ENCODE data around the gene CRKL. TPM values are rescaled to one million over a fixed set of nuclear protein-coding genes. Genes with fewer than 3 reads are reported as not detected.

The CRKL gene
- polyA plus RNA-seq, 1 of the 3 experiments (the other 2 are of a cell fraction) = 9.6 TPM

- Histone ChIP-seq H3K9me3 (no peaks in the 10 kb centered on the region), H3K9ac (peak overlapping the region; percentile 78), H3K9me2 (no peaks in the 10 kb centered on the region), H2AFZ (ENCODE audit: low read depth) (peak overlapping the region; percentile 79; the same call in 1 of the 2 replicates), H3K27ac (ENCODE audit: low read depth in 2 of 2, low read length in 1 of 2) (peak overlapping the region; percentile 77 to 98), H3K36me3 (replicated peaks in 1 of 2; ENCODE audit: control insufficient read depth in 1 of 2, insufficient read depth in 2 of 2, low read length in 1 of 2) (peaks cover 2 to 12% of the 10 kb centered on the region in 2 experiments), H3K4me3 (ENCODE audit: low read depth in 2 of 2, low read length in 1 of 2) (peak overlapping the region; percentile 71 to 97), H3K4me2 (peak overlapping the region; percentile 95), H3K79me2 (ENCODE audit: insufficient read depth) (peaks cover 25% of the 10 kb centered on the region), H3F3A (replicated peaks; ENCODE audit: insufficient read depth) (no peaks in the 10 kb centered on the region), H3K27me3 (ENCODE audit: insufficient read depth) (no peaks in the 10 kb centered on the region), H4K20me1 (ENCODE audit: insufficient read depth) (no peaks in the 10 kb centered on the region), H3K4me1 (ENCODE audit: control insufficient read depth in 1 of 2, insufficient read depth in 2 of 2, low read depth in 1 of 2, low read length in 1 of 2) (peaks cover 6 to 24% of the 10 kb centered on the region in 2 experiments; a peak in 2 of 4 replicates)
- no peak for DNase-seq
- no peak for TF ChIP-seq TAF1 (IDR thresholded peaks at IDR 0.05; ENCODE audit: borderline replicate concordance, low read depth, low read length)
- ChIA-PET CTCF (interaction anchor here (0.7 to 3.6 kb wide), 9 partner anchors 8 to 95 kb away, joined by 3 to 12 read pairs (median 3); partner anchors contain the start of gene CRKL), POLR2A (interaction anchor here (0.9 to 1.8 kb wide), 7 partner anchors 9 to 95 kb away, joined by 3 to 13 read pairs (median 4); partner anchors contain the start of genes P2RX6 and THAP7)
- WGBS (ENCODE audit: low lambda C conversion rate) = 76% methylated on average over 10 of the region's 10 CpGs
Observed at GRCh38 chr22:20980938-20981722, 63.9 kb downstream of the CRKL start.

GRCh38 chr22:20981787-20982562 lies 64.8 kb downstream of the CRKL start, which contains the start of gene LZTR1:
LZTR1 (plus strand) TSS chr22:20982297; CDS start chr22:20982372, 75 bp downstream.
- no peaks in the 10 kb centered on the region for H3K27me3 ChIP-seq (ENCODE audit: insufficient read depth)
- DNase-seq = peak; percentile 94
- peaks cover 25% of the 10 kb centered on the region for H3K79me2 ChIP-seq (ENCODE audit: insufficient read depth)
- peak within 1 kb of the TSS; percentile 71 to 97 for H3K4me3 ChIP-seq (ENCODE audit: low read depth in 2 of 2, low read length in 1 of 2)
- H3K4me2 ChIP-seq = peak within 1 kb of the TSS; percentile 95
- peak within 1 kb of the TSS; percentile 78 for H3K9ac ChIP-seq
- H2AFZ ChIP-seq (ENCODE audit: low read depth) = peak within 1 kb of the TSS; percentile 79; the same call in 1 of the 2 replicates
- H3K27ac ChIP-seq (ENCODE audit: low read depth in 2 of 2, low read length in 1 of 2) = peak within 1 kb of the TSS; percentile 77 to 98
- ChIA-PET CTCF (interaction anchor here (0.7 to 3.6 kb wide), 16 partner anchors 9 to 178 kb away, joined by 3 to 12 read pairs (median 3); partner anchors contain the start of gene CRKL), POLR2A (interaction anchor here (0.6 to 1.8 kb wide), 17 partner anchors 9 to 96 kb away, joined by 3 to 13 read pairs (median 6); partner anchors contain the start of genes LRRC74B, P2RX6 and THAP7)
- H3F3A ChIP-seq (replicated peaks; ENCODE audit: insufficient read depth) = no peaks in the 10 kb centered on the region
- H3K36me3 ChIP-seq (replicated peaks in 1 of 2; ENCODE audit: control insufficient read depth in 1 of 2, insufficient read depth in 2 of 2, low read length in 1 of 2) = peaks cover 8 to 20% of the 10 kb centered on the region in 2 experiments
- H3K4me1 ChIP-seq (ENCODE audit: control insufficient read depth in 1 of 2, insufficient read depth in 2 of 2, low read depth in 1 of 2, low read length in 1 of 2) = peaks cover 6 to 24% of the 10 kb centered on the region in 2 experiments; a peak in 2 of 4 replicates
- no peaks in the 10 kb centered on the region for H3K9me3 ChIP-seq
- H3K9me2 ChIP-seq = no peaks in the 10 kb centered on the region
- 1% methylated on average over 29 of the region's 87 CpGs for WGBS (ENCODE audit: low lambda C conversion rate)
- no peaks in the 10 kb centered on the region for H4K20me1 ChIP-seq (ENCODE audit: insufficient read depth)
- TF ChIP-seq GABPA (IDR thresholded peaks at IDR 0.05; ENCODE audit: low read depth) (peak; percentile 76), NFIC (IDR thresholded peaks at IDR 0.05; ENCODE audit: borderline replicate concordance) (no peak), FOXJ3 (CRISPR knock-in tag; IDR thresholded peaks at IDR 0.05) (no peak), USF2 (IDR thresholded peaks at IDR 0.05; ENCODE audit: borderline replicate concordance, low read depth, low read length) (no peak), MAX (IDR thresholded peaks at IDR 0.05; ENCODE audit: low read depth) (peak; percentile 96), ELF1 (IDR thresholded peaks at IDR 0.05) (peak; percentile 62; the same call in 1 of the 2 replicates), RFX5 (IDR thresholded peaks at IDR 0.05; ENCODE audit: low read length) (no peak), TAF1 (IDR thresholded peaks at IDR 0.05; ENCODE audit: borderline replicate concordance, low read depth, low read length) (peak; percentile 61; the same call in 1 of the 2 replicates), MEF2A (IDR thresholded peaks at IDR 0.05; ENCODE audit: borderline replicate concordance, low read depth) (no peak), RAD21 (IDR thresholded peaks at IDR 0.05; ENCODE audit: low read length) (peak; percentile 54), REST (IDR thresholded peaks at IDR 0.05; ENCODE audit: low read depth, low read length) (no peak), MXI1 (IDR thresholded peaks at IDR 0.05; ENCODE audit: low read depth, low read length) (peak; percentile 63), SMC3 (IDR thresholded peaks at IDR 0.05; ENCODE audit: low read depth, low read length) (peak; percentile 46), CTCF (IDR thresholded peaks at IDR 0.05) (peak; percentile 62), SIN3A (IDR thresholded peaks at IDR 0.05; ENCODE audit: borderline replicate concordance, low read depth, low read length) (0 out of 2 replicates have a peak, but pooled peaks have one; percentile 36), NRF1 (IDR thresholded peaks at IDR 0.05; ENCODE audit: low read depth, low read length) (peak; percentile 69)
